GM18498 (cell line): ENCODE data around the gene CTF1.
"Not testable (repeated sequence)": the region's sequence is repeated elsewhere in the genome, so short reads cannot be mapped to it uniquely, and the experiment has no call there.

Source experiments
- ATAC-seq: cut with Tn5 transposase; IDR thresholded peaks from one replicate; pipeline ENCODE4 v1.9.1; 2021; ENCODE audit warnings: mild to moderate bottlenecking, moderate library complexity; ENCODE audit not compliant: unreplicated experiment

CTF1 gene

GRCh38 chr16:30896261-30896888 is at the start of gene CTF1:
TSS of gene CTF1 (plus strand) at chr16:30896614. CDS start at chr16:30896644, 30 bp downstream.
- ATAC-seq: no peak

- no peak for ATAC-seq
These were observed 49.6 kb upstream of the CTF1 start for GRCh38 chr16:30846649-30847402.

GRCh38 chr16:30850246-30850645 is 46.2 kb upstream of the CTF1 start:
- ATAC-seq: no peak

GRCh38 chr16:30853758-30854157 is 42.7 kb upstream of the CTF1 start:
- no peak for ATAC-seq

GRCh38 chr16:30858111-30858495 is 38.3 kb upstream of the CTF1 start:
- no peak for ATAC-seq

- no peak for ATAC-seq
These were observed 37.5 kb upstream of the CTF1 start for GRCh38 chr16:30858829-30859423.

GRCh38 chr16:30860729-30861128 is 35.7 kb upstream of the CTF1 start:
- not testable (repeated sequence) for ATAC-seq

- not testable (repeated sequence) for ATAC-seq
These were observed 33.2 kb upstream of the CTF1 start for GRCh38 chr16:30863178-30863577.

GRCh38 chr16:30866031-30866430 is 30.4 kb upstream of the CTF1 start:
- no peak for ATAC-seq

- no peak for ATAC-seq
These were observed 28.7 kb upstream of the CTF1 start for GRCh38 chr16:30867747-30868146.

- ATAC-seq: no peak
These were observed 25.5 kb upstream of the CTF1 start for GRCh38 chr16:30870904-30871303.

- ATAC-seq: no peak
These were observed 22.1 kb upstream of the CTF1 start for GRCh38 chr16:30874244-30874820.

GRCh38 chr16:30874821-30875717 is 21.3 kb upstream of the CTF1 start:
- ATAC-seq: peak; percentile 85

GRCh38 chr16:30875871-30876801 is 20.3 kb upstream of the CTF1 start:
- no peak for ATAC-seq

GRCh38 chr16:30876867-30877266 is 19.5 kb upstream of the CTF1 start:
- no peak for ATAC-seq

- ATAC-seq: no peak
These were observed 13.7 kb upstream of the CTF1 start for GRCh38 chr16:30882429-30883310.

GRCh38 chr16:30884760-30885159 is 11.7 kb upstream of the CTF1 start:
- no peak for ATAC-seq

- ATAC-seq: no peak
These were observed 11.2 kb upstream of the CTF1 start for GRCh38 chr16:30885196-30885595.

- ATAC-seq: no peak
These were observed 10.3 kb upstream of the CTF1 start for GRCh38 chr16:30886145-30886544.
